Measurements from ENCODE around the gene SELL.

Gene SELL

GRCh38 chr1:169704797-169705196 lies 6.6 kb downstream of the SELL start:
- Histone ChIP-seq H3K4me2 (ENCODE audit: low read length) (no peak overlapping the region), H3K4me3 (ENCODE audit: low read length) (no peak overlapping the region), H3K27me3 (ENCODE audit: insufficient read depth, low read length, poor library complexity) (no peaks in the 10 kb centered on the region), H4K8ac (ENCODE audit: low read depth, low read length) (no peak overlapping the region), H3K36me3 (ENCODE audit: control insufficient read depth, insufficient read depth, low read length) (no peaks in the 10 kb centered on the region), H3K4me1 (ENCODE audit: control insufficient read depth, low read depth, low read length) (peaks cover 2% of the 10 kb centered on the region), H3K23ac (ENCODE audit: low read length) (no peak overlapping the region), H3K9ac (ENCODE audit: low read length) (no peak overlapping the region), H3K56ac (ENCODE audit: low read length) (no peak overlapping the region), H3K4ac (ENCODE audit: low read depth, low read length) (no peak overlapping the region), H3K18ac (ENCODE audit: low read length) (no peak overlapping the region), H2BK120ac (ENCODE audit: low read depth, low read length) (no peak overlapping the region), H4K5ac (ENCODE audit: low read length) (no peak overlapping the region), H3K79me2 (ENCODE audit: control insufficient read depth, insufficient read depth, low read length) (no peaks in the 10 kb centered on the region), H3K79me1 (ENCODE audit: low read length) (no peaks in the 10 kb centered on the region), H2AK5ac (ENCODE audit: low read length) (no peak overlapping the region), H2BK15ac (replicated peaks; ENCODE audit: low read depth) (no peak overlapping the region), H3K27ac (ENCODE audit: low read depth, low read length) (no peak overlapping the region), H2BK5ac (ENCODE audit: low read length) (no peak overlapping the region)
- DNase-seq: no peak
- WGBS (ENCODE audit: extremely low coverage, insufficient coverage, low lambda C conversion rate): no CpG with 5 or more reads among the region's 2 CpGs

- Histone ChIP-seq H2BK120ac (ENCODE audit: low read depth, low read length) (no peak overlapping the region), H2BK15ac (replicated peaks; ENCODE audit: low read depth) (no peak overlapping the region), H3K4me2 (ENCODE audit: low read length) (no peak overlapping the region), H3K79me2 (ENCODE audit: control insufficient read depth, insufficient read depth, low read length) (no peaks in the 10 kb centered on the region), H3K27ac (ENCODE audit: low read depth, low read length) (no peak overlapping the region), H3K9ac (ENCODE audit: low read length) (no peak overlapping the region), H3K18ac (ENCODE audit: low read length) (no peak overlapping the region), H3K4ac (ENCODE audit: low read depth, low read length) (no peak overlapping the region), H3K4me1 (ENCODE audit: control insufficient read depth, low read depth, low read length) (peaks cover 2% of the 10 kb centered on the region), H2AK5ac (ENCODE audit: low read length) (no peak overlapping the region), H4K5ac (ENCODE audit: low read length) (no peak overlapping the region), H4K8ac (ENCODE audit: low read depth, low read length) (no peak overlapping the region), H2BK5ac (ENCODE audit: low read length) (no peak overlapping the region), H3K23ac (ENCODE audit: low read length) (no peak overlapping the region), H3K56ac (ENCODE audit: low read length) (no peak overlapping the region), H3K36me3 (ENCODE audit: control insufficient read depth, insufficient read depth, low read length) (no peaks in the 10 kb centered on the region), H3K27me3 (ENCODE audit: insufficient read depth, low read length, poor library complexity) (no peaks in the 10 kb centered on the region), H3K79me1 (ENCODE audit: low read length) (no peaks in the 10 kb centered on the region), H3K4me3 (ENCODE audit: low read length) (no peak overlapping the region)
- no CpG with 5 or more reads among the region's 2 CpGs for WGBS (ENCODE audit: extremely low coverage, insufficient coverage, low lambda C conversion rate)
- DNase-seq: no peak
Measured at GRCh38 chr1:169701261-169702005, 10.0 kb downstream of the SELL start.

GRCh38 chr1:169699707-169700106 lies 11.7 kb downstream of the SELL start:
- H3K23ac ChIP-seq (ENCODE audit: low read length): no peak overlapping the region
- H2BK120ac ChIP-seq (ENCODE audit: low read depth, low read length): no peak overlapping the region
- H3K4me3 ChIP-seq (ENCODE audit: low read length): no peak overlapping the region
- no CpG with 5 or more reads among the region's 3 CpGs for WGBS (ENCODE audit: extremely low coverage, insufficient coverage, low lambda C conversion rate)
- no peak overlapping the region for H3K4me2 ChIP-seq (ENCODE audit: low read length)
- H3K4me1 ChIP-seq (ENCODE audit: control insufficient read depth, low read depth, low read length): no peaks in the 10 kb centered on the region
- H3K27me3 ChIP-seq (ENCODE audit: insufficient read depth, low read length, poor library complexity): no peaks in the 10 kb centered on the region
- no peak overlapping the region for H3K27ac ChIP-seq (ENCODE audit: low read depth, low read length)
- no peak overlapping the region for H3K4ac ChIP-seq (ENCODE audit: low read depth, low read length)
- no peaks in the 10 kb centered on the region for H3K36me3 ChIP-seq (ENCODE audit: control insufficient read depth, insufficient read depth, low read length)
- no peaks in the 10 kb centered on the region for H3K79me2 ChIP-seq (ENCODE audit: control insufficient read depth, insufficient read depth, low read length)
- no peak for DNase-seq
- no peak overlapping the region for H2BK15ac ChIP-seq (replicated peaks; ENCODE audit: low read depth)
- no peak overlapping the region for H4K5ac ChIP-seq (ENCODE audit: low read length)
- H2AK5ac ChIP-seq (ENCODE audit: low read length): no peak overlapping the region
- no peak overlapping the region for H3K9ac ChIP-seq (ENCODE audit: low read length)
- H4K8ac ChIP-seq (ENCODE audit: low read depth, low read length): no peak overlapping the region
- H3K79me1 ChIP-seq (ENCODE audit: low read length): no peaks in the 10 kb centered on the region
- H2BK5ac ChIP-seq (ENCODE audit: low read length): no peak overlapping the region
- no peak overlapping the region for H3K18ac ChIP-seq (ENCODE audit: low read length)
- no peak overlapping the region for H3K56ac ChIP-seq (ENCODE audit: low read length)

GRCh38 chr1:169698976-169699375 lies 12.4 kb downstream of the SELL start:
- no CpG with 5 or more reads among the region's 3 CpGs for WGBS (ENCODE audit: extremely low coverage, insufficient coverage, low lambda C conversion rate)

GRCh38 chr1:169697755-169698154 lies 13.7 kb downstream of the SELL start:
- H2BK15ac ChIP-seq (replicated peaks; ENCODE audit: low read depth): no peak overlapping the region
- H3K4me2 ChIP-seq (ENCODE audit: low read length): no peak overlapping the region
- no peak for DNase-seq
- H2AK5ac ChIP-seq (ENCODE audit: low read length): no peak overlapping the region
- H3K4me3 ChIP-seq (ENCODE audit: low read length): no peak overlapping the region
- H3K27ac ChIP-seq (ENCODE audit: low read depth, low read length): no peak overlapping the region
- no peak overlapping the region for H3K56ac ChIP-seq (ENCODE audit: low read length)
- no peak overlapping the region for H4K5ac ChIP-seq (ENCODE audit: low read length)
- no peaks in the 10 kb centered on the region for H3K79me1 ChIP-seq (ENCODE audit: low read length)
- no peak overlapping the region for H4K8ac ChIP-seq (ENCODE audit: low read depth, low read length)
- no peaks in the 10 kb centered on the region for H3K79me2 ChIP-seq (ENCODE audit: control insufficient read depth, insufficient read depth, low read length)
- no peak overlapping the region for H3K9ac ChIP-seq (ENCODE audit: low read length)
- WGBS (ENCODE audit: extremely low coverage, insufficient coverage, low lambda C conversion rate): no CpG with 5 or more reads among the region's 1 CpG
- no peak overlapping the region for H3K4ac ChIP-seq (ENCODE audit: low read depth, low read length)
- H3K36me3 ChIP-seq (ENCODE audit: control insufficient read depth, insufficient read depth, low read length): no peaks in the 10 kb centered on the region
- H2BK5ac ChIP-seq (ENCODE audit: low read length): no peak overlapping the region
- H3K27me3 ChIP-seq (ENCODE audit: insufficient read depth, low read length, poor library complexity): no peaks in the 10 kb centered on the region
- no peak overlapping the region for H3K18ac ChIP-seq (ENCODE audit: low read length)
- no peak overlapping the region for H2BK120ac ChIP-seq (ENCODE audit: low read depth, low read length)
- H3K23ac ChIP-seq (ENCODE audit: low read length): no peak overlapping the region
- H3K4me1 ChIP-seq (ENCODE audit: control insufficient read depth, low read depth, low read length): no peaks in the 10 kb centered on the region

More at GRCh38 chr1:169698976-169699375, 12.4 kb downstream of the SELL start:
- H3K27me3 ChIP-seq (ENCODE audit: insufficient read depth, low read length, poor library complexity): no peaks in the 10 kb centered on the region
- no peak overlapping the region for H4K8ac ChIP-seq (ENCODE audit: low read depth, low read length)
- H3K27ac ChIP-seq (ENCODE audit: low read depth, low read length): no peak overlapping the region
- H3K4me3 ChIP-seq (ENCODE audit: low read length): no peak overlapping the region
- H2AK5ac ChIP-seq (ENCODE audit: low read length): no peak overlapping the region
- H3K9ac ChIP-seq (ENCODE audit: low read length): no peak overlapping the region
- no peak overlapping the region for H3K56ac ChIP-seq (ENCODE audit: low read length)
- DNase-seq: no peak
- no peak overlapping the region for H2BK5ac ChIP-seq (ENCODE audit: low read length)
- no peak overlapping the region for H4K5ac ChIP-seq (ENCODE audit: low read length)
- H2BK120ac ChIP-seq (ENCODE audit: low read depth, low read length): no peak overlapping the region
- no peaks in the 10 kb centered on the region for H3K79me1 ChIP-seq (ENCODE audit: low read length)
- no peak overlapping the region for H3K4me2 ChIP-seq (ENCODE audit: low read length)
- H3K36me3 ChIP-seq (ENCODE audit: control insufficient read depth, insufficient read depth, low read length): no peaks in the 10 kb centered on the region
- no peak overlapping the region for H3K23ac ChIP-seq (ENCODE audit: low read length)
- no peaks in the 10 kb centered on the region for H3K79me2 ChIP-seq (ENCODE audit: control insufficient read depth, insufficient read depth, low read length)
- no peaks in the 10 kb centered on the region for H3K4me1 ChIP-seq (ENCODE audit: control insufficient read depth, low read depth, low read length)
- no peak overlapping the region for H3K18ac ChIP-seq (ENCODE audit: low read length)
- no peak overlapping the region for H2BK15ac ChIP-seq (replicated peaks; ENCODE audit: low read depth)
- H3K4ac ChIP-seq (ENCODE audit: low read depth, low read length): no peak overlapping the region

Data from mesendoderm (in vitro differentiated cells).